Esophagus muscularis mucosa (tissue), 3 donors: Measurements from ENCODE around the gene BMP2.

Source experiments
- CTCF ChIP-seq, 3 experiments: fragments of 200-600 bp in 2 of 3; fragments of 450-650 bp in 1 of 3; sonication (generic) in 2 of 3; IDR thresholded peaks; one replicate each; pipeline ENCODE4 v1.5.1; 2017 to 2019; ENCODE audit warnings: antibody characterized with exemption in 3 of 3, mild to moderate bottlenecking in 2 of 3, moderate library complexity in 1 of 3
- POLR2A ChIP-seq: fragments of 450-650 bp; IDR thresholded peaks from one replicate; pipeline ENCODE4 v1.6.1; 2017; ENCODE audit warnings: antibody characterized with exemption, moderate library complexity, mild to moderate bottlenecking, low read depth

GRCh38 chr20:6768228-6769140 lies 998 bp downstream of the BMP2 start:
- TF ChIP-seq POLR2A (no peak), CTCF (IDR thresholded peaks at IDR 0.05) (no peak)
